ENCODE measurements around the gene LITAFD. TPM values are rescaled to one million over a fixed set of nuclear protein-coding genes. Genes with fewer than 3 reads are reported as not detected.
A peak's percentile ranks its signal among the peaks of the same experiment; 100 is the strongest.
"Not testable (repeated sequence)": the region's sequence is repeated elsewhere in the genome, so short reads cannot be mapped to it uniquely, and the experiment has no call there.

LITAFD gene
- total RNA-seq, 1 donor from 2014 or later, result not detected

- no peak for DNase-seq (ENCODE audit: low spot score)
Observed at GRCh38 chr16:8893976-8894690, 12.0 kb downstream of the LITAFD start.

GRCh38 chr16:8894736-8895334 is 12.7 kb downstream of the LITAFD start:
- DNase-seq (ENCODE audit: low spot score), result no peak

GRCh38 chr16:8898660-8899318 is 16.6 kb downstream of the LITAFD start:
- DNase-seq (ENCODE audit: low spot score), result no peak

GRCh38 chr16:8899709-8900317 is 17.7 kb downstream of the LITAFD start:
- DNase-seq (ENCODE audit: low spot score), result no peak

GRCh38 chr16:8900343-8900742 is 18.2 kb downstream of the LITAFD start:
- no peak for DNase-seq (ENCODE audit: low spot score)

DNA sequence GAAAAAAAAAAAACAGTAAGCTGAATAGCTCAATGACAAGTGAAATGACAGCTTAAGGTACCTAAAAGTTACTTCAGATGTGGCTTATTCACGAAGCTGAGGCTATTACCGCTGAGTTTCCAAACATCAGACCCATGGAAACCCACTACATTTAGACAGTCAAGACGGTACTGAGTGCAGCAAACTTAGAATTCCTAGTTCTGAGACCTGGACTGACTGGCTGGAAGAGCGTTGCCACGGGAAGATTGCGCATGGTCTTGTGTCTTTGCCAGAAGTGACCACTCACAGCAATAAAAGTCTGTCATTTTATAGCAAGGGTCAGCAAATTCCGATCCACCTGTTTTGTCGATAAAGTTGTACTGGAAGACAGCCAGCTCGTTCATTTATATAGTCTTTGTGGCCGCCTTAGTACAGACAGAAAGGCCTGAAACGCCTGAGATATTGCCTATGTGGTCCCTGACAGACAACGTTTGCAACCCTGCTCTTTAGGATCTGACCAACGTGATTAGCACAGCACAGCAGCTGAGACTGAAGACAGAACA is 19.2 kb downstream of the LITAFD start:
- no peak for DNase-seq (ENCODE audit: low spot score)

GRCh38 chr16:8903004-8903403 is 20.9 kb downstream of the LITAFD start:
- no peak for DNase-seq (ENCODE audit: low spot score)

DNA sequence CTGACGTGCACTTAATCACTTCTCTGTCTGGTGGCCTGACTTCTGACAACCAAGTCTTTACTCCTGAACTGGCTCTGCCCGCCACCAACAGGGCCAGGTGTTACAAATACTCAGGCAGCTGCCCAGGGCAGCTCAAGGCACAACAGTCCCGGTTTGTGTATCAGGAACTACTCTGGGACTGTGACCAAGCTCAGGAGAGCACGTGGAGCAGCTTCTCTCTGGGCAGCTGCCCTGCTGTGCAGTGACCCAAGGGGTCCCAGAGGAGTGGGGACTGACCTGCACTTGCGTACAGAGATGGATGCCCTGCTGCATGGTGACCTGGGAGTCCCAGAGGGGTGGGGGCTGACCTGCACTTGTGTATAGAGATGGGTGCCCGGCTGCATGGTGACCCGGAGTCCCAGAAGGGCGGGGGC is 21.9 kb downstream of the LITAFD start:
- DNase-seq (ENCODE audit: low spot score), result peak; percentile 65

- no peak for DNase-seq (ENCODE audit: low spot score)
Observed at GRCh38 chr16:8905168-8905762, 23.1 kb downstream of the LITAFD start.

- peak; percentile 79 for DNase-seq (ENCODE audit: low spot score)
Observed at GRCh38 chr16:8905795-8906591, 23.8 kb downstream of the LITAFD start.

DNA sequence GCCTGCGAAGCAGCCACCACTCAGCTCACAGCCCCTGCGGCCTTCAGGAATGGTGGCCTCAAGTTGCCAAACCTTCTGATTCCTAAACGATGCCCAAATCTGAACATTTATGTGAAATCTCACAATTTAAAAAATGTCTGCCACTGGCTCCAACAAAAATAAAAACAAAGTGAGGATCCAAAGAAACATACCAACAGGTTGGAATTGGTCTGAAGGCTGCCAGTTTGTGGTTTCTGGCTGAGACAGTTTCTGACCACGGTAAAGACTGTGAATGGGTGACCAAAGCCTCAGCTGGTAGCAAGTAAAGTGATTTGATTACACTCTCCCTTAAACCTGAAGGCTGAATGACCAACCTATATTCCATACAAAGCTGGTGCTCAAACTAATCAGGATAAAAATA is 24.9 kb downstream of the LITAFD start:
- DNase-seq (ENCODE audit: low spot score), result no peak

GRCh38 chr16:8908810-8909468 is 26.8 kb downstream of the LITAFD start:
- peak; percentile 72 for DNase-seq (ENCODE audit: low spot score)

DNA sequence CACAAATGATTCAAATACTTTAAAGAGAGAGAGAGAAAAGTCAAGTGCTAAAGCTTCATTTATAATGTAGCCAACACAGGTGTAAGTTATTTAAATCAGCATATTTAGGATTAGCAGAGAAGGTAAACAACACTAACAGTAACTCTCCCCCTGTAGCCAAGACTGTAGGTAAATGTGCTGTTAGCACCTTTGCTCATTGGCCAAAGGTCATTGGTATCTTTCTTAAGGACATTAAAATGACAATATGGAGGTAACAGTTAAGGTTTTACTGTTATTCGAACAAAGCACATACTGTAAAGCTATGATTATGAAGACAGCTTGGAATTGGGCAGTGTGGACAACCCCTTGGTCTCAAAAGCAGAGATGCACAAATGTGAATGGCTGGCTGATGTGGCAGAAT is 28.7 kb downstream of the LITAFD start:
- no peak for DNase-seq (ENCODE audit: low spot score)

DNA sequence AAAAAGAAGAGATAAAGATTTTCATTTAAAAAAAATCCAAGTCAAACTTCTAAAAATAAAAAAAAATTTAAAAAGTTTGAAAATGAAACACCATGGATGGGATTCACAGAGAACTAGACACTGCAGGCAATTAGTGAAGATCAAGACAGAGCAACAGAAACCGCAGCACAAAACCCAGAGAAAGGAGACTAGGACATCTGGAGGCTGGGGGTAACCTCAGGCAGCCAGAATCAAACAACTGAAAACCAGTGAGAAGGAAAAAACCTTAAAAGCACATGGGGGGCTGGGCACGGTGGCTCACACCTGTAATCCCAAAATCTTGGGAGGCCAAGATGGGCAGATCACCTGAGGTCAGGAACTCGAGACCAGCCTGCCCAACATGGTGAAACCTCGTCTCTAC is 30.6 kb downstream of the LITAFD start:
- DNase-seq (ENCODE audit: low spot score), result no peak

DNA sequence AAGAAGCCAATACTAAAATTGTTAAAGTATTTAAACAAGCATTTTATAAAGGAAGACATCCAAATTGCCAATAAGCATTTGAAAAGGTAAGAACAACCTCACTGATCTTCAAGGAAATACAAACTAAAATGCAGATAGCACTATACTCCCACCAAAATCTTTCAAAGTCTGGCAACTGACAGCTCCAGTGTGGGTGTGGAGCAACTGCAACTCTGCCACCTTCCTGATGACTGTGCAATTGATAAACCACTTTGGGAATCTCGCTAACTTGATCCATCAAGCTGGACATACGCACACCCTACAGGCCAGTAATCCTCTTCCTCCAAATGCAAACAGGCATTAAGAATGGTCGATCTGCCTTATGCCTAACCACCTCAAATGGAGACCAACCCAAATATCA is 31.9 kb downstream of the LITAFD start:
- no peak for DNase-seq (ENCODE audit: low spot score)

DNA sequence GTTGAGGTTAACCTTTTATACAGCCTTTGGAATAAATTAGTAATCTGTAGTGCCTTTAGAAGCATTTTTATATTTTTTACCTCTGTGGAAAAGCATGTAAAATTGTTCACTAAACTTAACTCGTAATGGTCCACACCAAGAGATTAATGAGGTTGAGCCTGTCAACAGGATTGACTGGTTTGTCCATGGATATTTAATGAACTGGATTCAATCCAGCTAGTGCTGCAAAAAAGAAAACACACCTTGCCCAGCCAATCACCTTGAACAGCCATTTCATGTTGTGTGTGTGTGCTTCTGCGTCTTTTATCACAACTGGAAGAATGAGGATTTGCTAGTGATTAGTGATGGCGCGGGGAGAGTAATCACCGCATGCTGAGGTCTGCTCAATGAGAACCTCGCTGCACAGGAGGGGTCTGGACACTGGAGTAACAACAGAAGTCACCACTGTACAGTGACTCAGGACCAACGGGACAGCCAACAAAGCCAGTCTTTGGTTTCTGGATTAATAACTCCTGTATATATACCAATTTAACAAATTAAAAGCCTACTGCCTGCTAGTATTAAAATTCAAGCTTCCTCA is 33.7 kb downstream of the LITAFD start:
- DNase-seq (ENCODE audit: low spot score), result no peak

- DNase-seq (ENCODE audit: low spot score), result no peak
Observed at GRCh38 chr16:8916541-8917225, 34.5 kb downstream of the LITAFD start.

DNA sequence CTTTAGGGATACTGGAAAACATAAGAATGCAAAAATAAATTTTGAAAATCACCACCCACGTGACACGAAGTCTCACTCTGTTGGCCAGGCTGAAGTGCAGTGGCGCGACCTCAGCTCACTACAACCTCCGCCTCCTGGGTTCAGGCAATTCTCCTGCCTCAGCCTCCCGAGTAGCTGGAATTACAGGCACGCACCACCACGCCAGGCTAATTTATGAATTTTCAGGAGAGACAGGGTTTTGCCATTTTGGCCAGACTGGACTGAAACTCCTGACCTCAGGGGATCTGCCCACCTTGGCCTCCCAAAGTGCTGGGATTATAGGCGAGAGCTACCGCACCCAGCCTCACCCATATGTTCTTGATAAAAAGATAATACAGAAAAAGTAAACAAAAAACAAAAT is 35.2 kb downstream of the LITAFD start:
- not testable (repeated sequence) for DNase-seq (ENCODE audit: low spot score)
